NCI-H2227 (cell line): Measurements from ENCODE around the gene C12orf43.

Source experiments
- DNase-seq: peaks from one replicate; lab custom pipeline; 2025; ENCODE audit not compliant: unreplicated experiment; lab: John Stamatoyannopoulos, UW

The C12orf43 gene

GRCh38 chr12:120979862-120980696 is 36.2 kb downstream of the C12orf43 start:
- no peak for DNase-seq

GRCh38 chr12:120979220-120979861 is 36.9 kb downstream of the C12orf43 start:
- no peak for DNase-seq

GRCh38 chr12:120978296-120979219 is 37.7 kb downstream of the C12orf43 start, which contains the start of gene HNF1A:
Gene HNF1A (plus strand): TSS chr12:120978543. CDS start chr12:120978769, 226 bp downstream.
- DNase-seq = no peak

- DNase-seq = no peak
Observed at GRCh38 chr12:120977531-120978295, 38.6 kb downstream of the C12orf43 start.

GRCh38 chr12:120972870-120973543 is 43.3 kb downstream of the C12orf43 start:
- no peak for DNase-seq

GRCh38 chr12:120971299-120972180 is 44.7 kb downstream of the C12orf43 start:
- peak; percentile 57 for DNase-seq

- DNase-seq = no peak
Observed at GRCh38 chr12:120970310-120970709, 46.0 kb downstream of the C12orf43 start.

GRCh38 chr12:120965534-120966091 is 50.7 kb downstream of the C12orf43 start:
- no peak for DNase-seq

GRCh38 chr12:120964298-120964697 is 52.0 kb downstream of the C12orf43 start:
- DNase-seq = no peak

- DNase-seq = no peak
Observed at GRCh38 chr12:120962532-120963020, 53.7 kb downstream of the C12orf43 start.

GRCh38 chr12:120961604-120962531 is 54.4 kb downstream of the C12orf43 start:
- no peak for DNase-seq

- DNase-seq = no peak
Observed at GRCh38 chr12:120960657-120961056, 55.6 kb downstream of the C12orf43 start.

GRCh38 chr12:120959111-120959878 is 57.0 kb downstream of the C12orf43 start:
- DNase-seq = no peak

- DNase-seq = no peak
Observed at GRCh38 chr12:120956579-120957300, 59.5 kb downstream of the C12orf43 start.

- DNase-seq = no peak
Observed at GRCh38 chr12:120955232-120955631, 61.1 kb downstream of the C12orf43 start.

GRCh38 chr12:120950807-120951206 is 65.5 kb downstream of the C12orf43 start:
- no peak for DNase-seq
